Measurements from ENCODE around the gene RUNDC3A.
"Not testable (repeated sequence)": the region's sequence is repeated elsewhere in the genome, so short reads cannot be mapped to it uniquely, and the experiment has no call there.

The RUNDC3A gene

DNA sequence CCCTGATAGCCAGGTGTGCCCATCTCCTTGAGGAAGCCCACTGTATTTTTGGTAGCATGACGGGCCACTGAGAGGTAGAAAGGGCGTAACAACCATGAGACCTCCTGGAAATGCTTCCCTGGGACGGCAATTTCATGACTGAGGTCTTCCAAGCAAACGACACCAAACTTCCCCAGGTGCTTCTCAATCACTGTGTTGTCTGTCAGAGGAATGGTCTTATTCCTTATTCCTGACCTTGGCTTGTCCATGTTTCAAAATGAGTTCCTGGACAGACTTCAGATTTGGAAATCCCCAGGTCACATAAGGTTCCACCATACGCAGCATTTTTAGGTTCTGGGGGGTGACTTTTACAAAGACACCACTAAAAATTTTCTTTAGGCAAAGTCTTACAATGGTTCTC lies 56.6 kb downstream of the RUNDC3A start:
- not testable (repeated sequence) for H3K36me3 ChIP-seq (ENCODE audit: insufficient read depth, low read length); H3K4me3 ChIP-seq (ENCODE audit: low read length); H2AFZ ChIP-seq (ENCODE audit: low read depth, low read length); H3K27me3 ChIP-seq (ENCODE audit: insufficient read depth, low read length); H3K9me3 ChIP-seq (ENCODE audit: low read length)
- H3K4me1 ChIP-seq (ENCODE audit: insufficient read depth, low read length) = peaks cover 32% of the 10 kb centered on the region

DNA sequence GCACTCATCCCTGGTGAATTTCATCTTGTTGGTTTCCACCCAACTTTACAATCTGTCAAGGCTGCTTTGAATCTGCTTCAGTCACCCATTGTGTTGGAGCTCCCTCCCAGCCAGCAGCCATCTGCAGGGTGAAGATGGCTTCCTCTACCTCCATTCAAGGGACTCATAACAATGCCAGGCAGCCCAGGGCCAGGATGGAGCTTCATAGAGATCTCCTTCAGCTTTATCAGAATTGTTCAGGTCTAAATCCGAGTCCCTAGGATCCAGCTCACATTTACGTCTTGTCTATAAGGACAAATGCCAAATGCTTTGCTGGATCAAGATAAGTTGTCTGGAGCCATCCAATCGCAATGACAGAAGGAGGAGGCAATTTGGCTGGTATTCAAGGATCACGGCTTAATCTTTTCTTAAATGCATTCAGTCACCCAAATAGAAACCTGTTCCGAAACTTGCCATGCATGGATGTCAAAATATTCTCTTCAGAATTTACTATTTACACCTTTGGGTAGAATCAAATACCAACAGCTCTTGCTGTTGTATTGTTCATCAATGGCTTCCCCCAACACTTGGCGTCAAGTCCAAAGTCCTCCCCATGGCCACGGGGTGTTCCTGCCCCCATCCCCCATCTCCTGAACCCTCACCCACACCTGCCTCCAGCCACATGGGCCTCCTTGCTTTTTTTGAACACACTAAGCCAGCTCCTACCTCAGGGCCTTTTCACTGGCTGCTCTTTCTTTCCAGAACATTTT lies 59.0 kb downstream of the RUNDC3A start:
- H3K36me3 ChIP-seq (ENCODE audit: insufficient read depth, low read length) = no peaks in the 10 kb centered on the region
- H2AFZ ChIP-seq (ENCODE audit: low read depth, low read length) = no peak overlapping the region
- no peak overlapping the region for H3K4me3 ChIP-seq (ENCODE audit: low read length)
- H3K27me3 ChIP-seq (ENCODE audit: insufficient read depth, low read length) = peaks cover 7% of the 10 kb centered on the region
- no peaks in the 10 kb centered on the region for H3K9me3 ChIP-seq (ENCODE audit: low read length)
- peaks cover 9% of the 10 kb centered on the region for H3K4me1 ChIP-seq (ENCODE audit: insufficient read depth, low read length)
